GM21515 (cell line): Measurements from ENCODE around the gene ABCB11.
"Not testable (repeated sequence)": the region's sequence is repeated elsewhere in the genome, so short reads cannot be mapped to it uniquely, and the experiment has no call there.

Source experiments
- ATAC-seq: cut with Tn5 transposase; IDR thresholded peaks from one replicate; pipeline ENCODE4 v1.9.1; 2021; ENCODE audit not compliant: unreplicated experiment

The ABCB11 gene

DNA sequence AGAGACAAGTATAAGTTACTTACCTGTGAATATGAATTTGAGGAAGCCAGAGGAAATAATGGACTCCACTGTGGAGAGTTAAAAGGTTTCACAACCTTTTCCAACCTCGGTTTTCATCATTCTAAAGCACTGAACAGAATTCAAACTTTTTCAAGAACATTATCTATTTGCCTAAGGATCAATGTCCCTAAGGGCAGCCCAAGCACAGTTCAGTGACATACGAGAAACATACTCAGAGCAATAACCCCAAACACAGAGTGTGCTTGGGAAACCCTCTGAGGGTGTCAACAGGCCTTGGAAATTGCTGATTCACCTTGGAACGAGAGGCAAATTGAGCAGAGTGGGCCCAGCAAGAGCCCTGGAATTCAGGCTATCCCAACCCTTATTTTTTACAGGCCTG lies at the start of gene ABCB11:
ABCB11 (minus strand) TSS at position 123 of the 400 bp plus-strand sequence. CDS start 13,199 bp downstream, outside the sequence.
- no peak for ATAC-seq

DNA sequence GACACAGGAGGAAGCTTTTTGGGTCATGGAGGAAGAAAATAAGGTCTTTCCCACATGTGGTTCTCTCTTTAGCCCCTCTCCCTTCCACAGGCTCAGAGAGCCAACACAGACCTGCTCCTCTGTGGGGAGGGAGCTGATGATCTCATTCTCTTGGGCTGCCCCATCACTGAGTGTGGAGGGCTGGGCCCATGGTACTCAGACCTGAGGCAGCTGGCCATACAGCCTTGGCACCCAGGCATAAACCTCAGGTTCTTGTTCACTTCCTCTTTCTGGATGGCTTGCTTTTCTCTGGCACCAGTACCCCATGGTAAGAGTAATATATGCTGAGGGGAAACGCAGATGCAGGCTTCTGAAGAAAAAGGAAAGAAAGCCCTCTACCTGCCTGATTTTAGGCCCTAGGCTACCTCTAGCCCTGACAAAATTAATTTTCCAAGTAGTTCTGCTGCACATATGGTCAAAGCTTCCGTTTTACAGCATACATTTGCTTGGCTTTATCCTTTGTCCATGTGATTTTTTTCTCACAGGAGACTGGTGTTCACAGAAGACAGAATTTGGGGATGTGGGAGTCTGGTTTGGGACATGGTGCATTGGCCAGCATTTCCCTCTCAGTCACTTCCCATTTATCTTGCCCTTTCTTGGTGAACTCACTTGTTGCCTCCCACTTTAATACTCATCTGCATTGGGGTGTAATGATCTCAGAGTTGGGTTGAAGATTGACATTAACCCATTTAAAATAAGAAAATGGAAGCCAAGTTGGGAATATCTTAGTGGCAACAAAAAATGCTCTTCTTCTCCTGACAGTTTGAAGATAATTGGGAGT lies 49.3 kb upstream of the ABCB11 start:
- peak; percentile 62 for ATAC-seq

DNA sequence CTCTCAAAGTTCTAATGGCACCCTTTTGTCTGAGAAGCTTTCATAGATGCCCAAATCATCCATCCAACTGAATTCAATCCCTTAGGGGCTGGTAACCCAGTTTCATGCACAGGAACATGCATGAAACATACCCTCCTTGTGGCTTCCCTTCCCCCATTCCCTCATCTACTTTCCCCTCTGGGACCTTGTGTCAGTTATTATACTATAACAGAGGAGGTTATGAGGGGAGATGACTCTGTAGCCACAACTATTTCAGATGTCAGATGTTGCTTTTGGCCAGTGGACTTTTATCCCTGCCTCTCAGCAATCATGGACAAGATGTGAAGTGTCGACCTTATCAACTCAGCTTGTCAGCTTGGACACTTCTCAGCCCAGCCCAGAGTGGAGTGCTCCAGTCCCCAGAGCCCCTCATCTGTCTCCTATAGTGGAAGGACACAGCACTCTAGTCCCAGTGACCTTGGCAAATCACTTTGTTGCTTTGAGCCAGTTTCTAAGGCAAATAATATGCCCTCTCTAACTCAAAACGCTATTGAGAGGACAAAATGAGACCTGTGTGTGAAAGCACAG lies 46.6 kb upstream of the ABCB11 start:
- no peak for ATAC-seq

DNA sequence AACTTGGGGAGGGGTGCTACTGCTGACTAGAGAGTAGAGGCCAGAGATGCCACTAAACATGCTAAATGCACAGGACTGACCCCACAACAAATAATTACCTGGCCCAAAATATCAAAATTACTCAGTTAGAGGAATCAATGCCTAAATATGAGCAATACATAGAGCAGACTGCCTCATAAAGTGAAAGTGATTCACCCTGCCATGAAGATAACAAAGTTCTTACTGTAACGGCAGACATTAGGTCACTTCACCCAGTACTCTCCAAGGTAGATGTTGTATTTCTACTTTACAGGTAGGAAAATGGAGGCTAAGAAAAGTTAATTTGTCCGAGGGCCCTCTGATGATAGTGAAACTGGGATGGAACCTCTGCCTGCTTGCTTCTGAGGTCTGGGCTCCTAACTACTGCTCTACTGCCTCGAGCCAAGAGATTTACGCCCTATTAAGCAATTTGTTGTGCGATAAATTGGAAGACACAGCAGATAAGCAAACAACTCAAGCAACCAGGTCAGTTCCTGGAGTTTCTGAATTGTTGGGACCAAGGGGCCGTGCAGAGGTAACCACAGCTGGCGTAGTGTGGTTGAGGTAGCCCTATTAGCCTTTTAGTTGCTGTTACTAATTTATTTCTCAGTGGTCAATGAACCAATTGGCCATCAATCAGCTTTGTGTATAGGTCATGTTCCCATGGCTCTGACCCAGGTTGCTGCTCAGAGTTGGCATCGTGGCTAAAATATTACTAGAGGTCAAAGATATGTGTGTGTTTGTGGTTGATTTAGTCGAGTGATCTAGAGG lies 43.0 kb upstream of the ABCB11 start:
- ATAC-seq: peak; percentile 37

DNA sequence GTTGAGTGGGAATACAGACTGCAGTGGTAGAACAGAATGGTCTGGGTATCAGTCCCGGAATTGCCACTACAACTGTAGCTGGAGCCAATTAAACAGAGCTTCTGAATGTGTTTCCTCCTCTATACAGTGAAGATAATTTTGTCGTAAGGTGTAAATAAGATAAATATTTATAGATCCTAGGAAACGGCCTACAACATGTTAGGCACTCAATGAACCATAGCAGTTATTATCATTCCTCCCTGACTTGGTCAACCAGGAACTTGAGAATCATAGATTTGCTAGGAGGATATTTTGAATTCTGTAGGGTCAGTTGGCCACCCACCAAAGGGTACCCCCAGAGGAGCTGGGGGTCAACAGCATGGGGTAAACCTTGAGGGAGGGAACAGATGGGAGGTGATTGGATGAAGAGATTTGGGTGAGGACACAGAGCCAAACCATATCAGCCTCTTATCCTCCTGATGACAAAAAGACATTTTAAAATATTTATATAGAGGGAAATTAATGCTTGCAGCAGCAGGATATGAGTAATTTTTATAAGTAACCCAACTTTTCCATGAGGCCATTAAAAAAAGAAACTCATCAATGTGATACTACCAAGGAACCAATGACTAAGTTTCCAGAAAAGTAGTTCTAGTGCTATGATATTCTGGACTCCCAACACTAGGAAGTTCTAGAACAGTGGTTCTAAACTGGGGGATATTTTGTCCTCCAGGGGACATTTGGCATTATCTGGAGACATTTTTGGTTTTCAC lies 42.3 kb upstream of the ABCB11 start:
- ATAC-seq: no peak

DNA sequence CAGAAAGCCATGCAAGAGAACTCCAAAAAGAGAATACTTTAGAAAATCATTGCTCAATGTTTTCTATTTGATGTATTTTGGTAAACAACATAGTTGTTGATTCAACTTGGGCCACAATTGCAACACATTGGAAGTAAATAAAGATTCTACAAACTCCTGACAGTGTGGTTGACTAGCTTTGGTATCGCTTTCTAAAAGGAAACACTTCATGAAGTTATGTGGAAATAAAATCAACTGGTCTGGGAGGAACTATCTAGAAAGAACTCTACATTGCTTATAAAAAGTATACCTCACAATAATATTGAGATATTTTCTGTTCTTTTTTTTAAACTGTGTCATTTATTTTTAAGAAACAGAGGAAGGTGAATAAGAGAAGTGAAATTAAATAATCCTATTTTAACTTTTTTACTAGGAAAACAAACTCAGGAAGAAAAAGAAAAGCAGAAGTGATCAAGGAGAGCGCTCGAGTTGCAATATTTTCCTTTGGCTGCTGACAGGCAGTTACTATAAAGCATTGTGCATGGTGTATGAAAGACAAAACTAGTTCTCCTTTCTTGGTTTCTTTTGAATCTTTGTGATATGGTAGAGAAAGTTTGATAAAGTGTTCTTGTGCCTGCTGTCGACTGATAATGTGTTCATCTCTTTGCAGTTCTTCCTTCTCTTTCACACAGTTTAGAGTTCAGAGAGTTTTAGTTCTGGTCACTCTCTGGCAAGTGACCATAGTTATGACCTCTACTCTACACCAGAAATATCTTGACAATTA lies 41.2 kb upstream of the ABCB11 start:
- ATAC-seq: peak; percentile 48

DNA sequence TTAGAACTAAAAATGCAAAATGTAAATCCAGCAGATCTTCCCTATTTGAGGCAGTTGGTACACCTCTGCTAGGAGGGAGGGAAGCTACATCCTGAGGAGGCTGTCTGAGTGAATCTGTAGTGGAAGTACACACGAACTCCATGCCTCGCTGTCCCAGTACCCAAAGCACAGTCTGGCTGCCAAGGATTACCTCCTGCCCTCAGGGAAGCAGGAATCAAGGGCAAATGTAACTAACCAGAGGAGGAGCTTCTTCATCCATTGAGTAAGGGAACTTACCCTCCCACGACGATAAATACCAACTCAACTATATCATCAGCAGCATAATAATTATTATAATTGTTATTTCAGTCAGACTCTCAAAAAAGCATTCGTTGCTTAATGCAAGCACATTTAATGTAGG lies 40.3 kb upstream of the ABCB11 start:
- no peak for ATAC-seq

DNA sequence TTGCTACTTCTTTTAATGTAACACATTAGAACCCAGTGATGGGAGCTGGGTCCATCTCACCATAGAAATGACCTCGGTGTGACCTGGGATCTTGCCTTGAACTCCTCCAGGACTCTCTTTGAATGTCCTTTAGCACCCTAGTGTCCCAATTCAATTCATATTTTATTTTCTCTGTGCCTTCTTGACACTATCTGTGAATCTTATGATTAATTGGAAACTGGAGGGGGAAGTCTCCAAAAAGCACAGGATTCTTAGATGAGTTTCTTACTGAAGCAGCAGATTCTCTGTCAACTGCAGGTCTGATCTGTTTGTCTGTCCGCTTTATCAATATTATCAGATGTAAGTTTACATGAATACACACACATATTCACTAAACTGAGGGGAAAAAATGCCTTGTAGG lies 38.7 kb upstream of the ABCB11 start:
- no peak for ATAC-seq

DNA sequence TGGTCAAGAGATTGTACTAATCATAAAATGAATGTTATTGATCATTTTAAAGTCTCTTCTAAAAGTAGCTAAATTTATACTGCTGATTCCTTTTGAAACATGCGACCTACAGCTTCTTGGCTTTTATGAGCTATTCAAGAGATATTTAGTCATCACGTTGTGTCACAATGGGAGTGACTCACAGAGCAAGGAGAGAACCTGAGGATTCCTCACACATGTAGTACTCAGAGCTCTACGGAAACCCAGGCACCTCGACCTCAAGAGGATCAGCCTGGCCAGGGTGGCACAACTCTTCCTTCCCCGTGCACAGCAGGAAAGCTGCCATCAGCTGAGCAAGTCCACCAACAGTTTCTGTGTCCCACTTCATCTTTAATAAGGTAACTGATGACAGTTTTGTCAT lies 38.2 kb upstream of the ABCB11 start, which contains the start of gene DHRS9:
DHRS9 (plus strand) TSS at position 223 of the 400 bp plus-strand sequence. CDS start 12,019 bp downstream, outside the sequence.
- ATAC-seq: no peak

DNA sequence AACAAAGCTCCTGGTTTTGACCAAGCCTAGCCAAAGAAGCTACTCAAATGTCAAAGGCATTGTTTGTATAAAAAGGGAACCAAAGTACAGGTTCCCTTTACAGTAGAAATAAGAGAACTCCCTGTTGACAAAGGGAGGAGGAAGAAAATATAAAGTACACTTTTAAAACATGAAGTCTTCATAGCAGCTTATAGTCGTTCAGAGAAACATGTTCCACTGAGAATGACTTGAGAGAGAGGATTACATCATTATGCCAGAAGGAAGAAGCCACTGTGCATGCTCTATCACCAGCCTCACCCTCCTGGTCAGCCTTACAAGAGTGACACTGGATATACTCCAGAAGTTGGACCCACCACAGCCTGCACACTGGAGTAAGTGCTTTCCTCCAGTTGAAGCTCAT lies 35.8 kb upstream of the ABCB11 start:
- ATAC-seq: no peak

DNA sequence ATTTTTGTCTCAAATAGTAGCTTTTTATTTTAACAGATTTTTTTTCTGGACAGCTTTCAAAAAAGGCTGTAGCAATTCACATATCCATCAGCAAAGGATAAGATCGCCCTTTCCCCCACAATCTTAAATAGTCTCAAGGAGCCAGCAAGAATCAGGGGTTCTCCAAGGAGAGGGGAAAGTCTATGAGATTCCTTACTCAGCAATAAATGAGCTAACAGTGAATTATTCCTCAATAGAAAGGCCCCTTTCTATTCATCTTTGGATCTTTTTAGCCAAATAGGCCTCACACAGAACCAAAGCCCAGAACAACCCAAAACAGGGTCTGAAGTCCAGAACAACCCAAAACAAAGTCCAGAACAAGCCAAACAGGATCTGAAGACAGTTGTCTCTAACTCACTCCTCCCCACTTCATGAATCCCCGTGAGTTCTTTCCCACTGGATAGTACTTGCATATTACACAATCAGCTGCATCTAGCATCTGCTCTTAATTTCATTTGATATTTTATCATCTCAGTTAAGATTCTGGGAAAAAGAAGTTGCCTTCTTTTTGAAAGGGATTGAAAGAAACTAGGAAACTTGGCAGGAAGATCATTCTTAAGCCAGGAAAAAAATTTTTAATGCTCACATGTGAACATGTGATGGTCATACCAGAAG lies 34.9 kb upstream of the ABCB11 start:
- no peak for ATAC-seq

DNA sequence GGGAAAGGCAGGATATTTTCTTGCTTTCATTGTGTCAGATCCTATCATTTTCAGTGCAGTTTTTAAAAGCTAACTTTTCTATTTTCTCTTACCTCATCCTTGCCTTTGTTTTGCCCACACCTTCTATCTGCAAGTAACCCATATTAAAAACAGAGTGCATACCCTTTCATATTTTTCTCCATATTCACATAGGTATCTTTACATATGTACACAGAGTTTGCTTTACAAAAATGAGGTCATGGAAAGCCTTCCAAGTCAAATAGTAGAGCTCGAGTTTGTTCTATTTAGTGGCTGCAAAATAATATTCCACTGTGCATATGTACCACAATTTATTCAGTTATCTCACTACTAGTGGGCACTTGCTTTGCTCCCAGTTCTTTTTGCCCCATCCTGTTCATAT lies 34.3 kb upstream of the ABCB11 start:
- ATAC-seq: no peak

DNA sequence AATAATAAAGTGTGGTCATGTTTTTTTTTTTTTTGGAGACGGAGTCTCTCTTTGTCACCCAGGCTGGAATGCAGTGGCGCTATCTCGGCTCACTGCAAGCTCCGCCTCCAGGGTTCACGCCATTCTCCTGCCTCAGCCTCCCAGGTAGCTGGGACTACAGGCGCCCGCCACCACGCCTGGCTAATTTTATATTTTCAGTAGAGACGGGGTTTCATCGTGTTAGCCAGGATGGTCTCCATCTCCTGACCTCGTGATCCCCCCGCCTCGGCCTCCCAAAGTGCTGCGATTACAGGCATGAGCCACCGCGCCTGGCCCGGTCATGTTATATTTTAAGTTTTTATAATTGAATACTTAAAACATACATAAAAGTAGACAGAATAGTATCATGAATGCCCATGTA lies 33.1 kb upstream of the ABCB11 start:
- ATAC-seq: not testable (repeated sequence)

DNA sequence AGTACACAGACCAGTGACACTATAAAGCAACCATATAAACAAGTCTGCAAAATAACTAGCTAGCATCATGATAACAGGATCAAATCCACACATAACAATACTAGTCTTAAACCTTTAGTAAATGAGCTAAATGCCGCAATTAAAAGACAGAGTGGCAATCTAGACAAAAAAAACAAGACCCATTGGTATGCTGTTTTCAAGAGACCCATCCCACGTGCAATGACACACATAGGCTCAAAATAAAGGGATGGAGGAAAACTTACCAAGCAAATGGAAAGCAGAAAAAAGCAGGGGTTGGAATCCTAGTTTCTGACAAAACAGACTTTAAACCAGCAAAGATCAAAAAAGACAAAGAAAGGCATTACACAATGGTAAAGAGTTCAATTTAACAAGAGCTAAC lies 23.5 kb upstream of the ABCB11 start:
- ATAC-seq: not testable (repeated sequence)

DNA sequence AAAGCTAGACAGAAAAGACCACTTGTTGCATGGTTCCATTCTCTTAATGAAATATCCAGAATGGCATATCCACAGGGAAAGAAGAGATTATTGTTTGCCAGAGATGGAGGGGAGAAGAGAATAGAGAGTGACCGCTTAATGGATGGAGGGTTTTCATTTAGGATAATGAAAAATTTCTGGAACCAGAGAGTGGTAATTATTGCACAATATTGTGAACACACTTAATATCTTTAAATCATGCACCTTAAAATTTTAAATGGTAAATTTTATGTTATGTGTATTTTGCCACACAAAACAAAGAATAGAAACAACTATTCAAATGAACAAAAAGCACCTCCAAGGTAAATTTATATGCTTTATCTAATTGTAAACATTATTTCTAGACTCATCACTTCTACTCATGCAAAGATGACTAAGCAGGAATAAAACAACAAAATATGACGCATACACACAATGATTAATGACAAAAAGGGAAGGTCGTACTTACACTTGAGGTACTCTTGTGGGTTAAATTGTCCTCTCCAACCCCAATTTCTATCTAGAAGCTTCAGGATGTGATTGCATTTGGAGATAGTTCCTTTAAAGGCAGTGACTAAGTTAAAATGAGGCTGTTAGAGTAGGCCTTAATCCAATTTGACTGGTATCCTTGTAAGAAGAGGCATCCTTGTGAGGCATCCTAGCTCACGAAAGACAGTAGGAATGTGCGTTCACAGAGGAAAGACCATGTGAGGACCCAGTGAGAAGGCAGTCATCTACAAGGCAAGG lies 19.5 kb upstream of the ABCB11 start:
- ATAC-seq: no peak

DNA sequence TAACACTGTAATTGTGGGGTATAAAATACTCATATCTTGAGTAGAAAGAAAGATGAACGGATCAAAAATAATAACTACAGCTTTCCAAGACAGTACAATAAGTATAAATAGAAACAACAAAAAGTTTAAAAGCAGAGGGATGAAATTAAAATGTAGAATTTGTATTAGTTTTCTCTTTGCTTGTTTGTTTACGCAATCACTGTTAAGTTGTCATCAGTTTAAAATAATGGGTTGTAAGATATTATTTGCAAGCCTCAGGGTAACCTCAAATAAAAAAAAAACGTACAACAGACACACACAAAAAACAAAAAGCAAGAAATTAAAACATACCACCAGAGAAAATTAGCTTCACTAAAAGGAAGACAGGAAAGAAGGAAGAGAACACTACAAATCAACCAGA lies 18.0 kb upstream of the ABCB11 start:
- no peak for ATAC-seq

DNA sequence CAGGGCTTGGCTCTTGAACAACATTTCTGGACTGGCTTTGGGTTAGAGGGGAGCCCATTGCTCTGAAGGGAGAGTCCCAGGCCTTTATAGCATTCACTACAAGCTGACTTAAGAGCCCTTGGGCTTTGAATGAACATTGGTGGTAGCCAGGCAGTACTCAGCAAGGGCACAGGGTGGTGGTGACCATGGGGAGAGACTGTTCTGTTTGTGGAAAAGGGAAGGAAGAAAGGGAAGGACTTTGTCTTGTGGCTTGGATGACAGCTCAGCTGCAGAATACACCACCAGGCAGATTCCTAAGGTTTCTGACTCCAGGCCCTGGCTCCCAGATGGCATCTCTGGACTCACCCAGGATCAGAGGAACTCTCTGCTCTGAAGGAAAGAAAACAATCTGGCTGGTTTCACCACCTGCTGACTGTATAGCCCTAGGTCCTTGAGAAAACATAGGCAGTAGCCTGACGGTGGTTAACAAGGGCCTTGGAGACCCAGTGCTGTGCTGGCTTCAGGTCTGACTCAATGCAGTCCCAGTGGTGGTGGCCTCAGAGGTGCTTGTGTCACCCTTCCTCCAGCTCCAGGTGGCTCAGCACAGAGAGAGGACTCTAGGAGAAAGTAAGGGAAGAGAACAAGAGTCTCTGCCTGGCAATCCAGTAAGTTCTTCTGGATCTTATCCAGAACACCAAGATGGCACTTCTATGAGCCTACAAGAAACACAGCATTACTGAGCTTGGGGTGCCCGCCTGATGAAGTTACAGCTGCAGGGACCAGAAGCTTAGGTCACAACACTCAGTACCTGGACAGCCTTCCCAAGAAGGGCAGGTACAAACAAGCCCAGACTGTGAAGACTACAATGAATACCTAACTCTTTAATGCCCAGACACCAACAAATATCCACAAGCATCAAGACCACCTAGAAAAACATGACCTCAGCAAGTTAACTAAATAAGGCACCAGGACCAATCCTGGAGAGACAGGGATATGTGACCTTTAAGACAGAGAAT lies 16.4 kb upstream of the ABCB11 start:
- ATAC-seq: no peak
